Upper lobe of left lung (tissue), 4 donors: ENCODE results near the gene TFF3.

Source experiments
- CTCF ChIP-seq, 6 experiments: fragments of 450-650 bp in 4 of 6; fragments of 200-600 bp in 2 of 6; sonication (generic) in 2 of 6; IDR thresholded peaks; one replicate each; pipeline ENCODE4 v1.5.1; 2016 to 2019; ENCODE audit warnings: antibody characterized with exemption in 6 of 6
- EP300 ChIP-seq, 4 donors: sonication (generic); formaldehyde crosslinking; IDR thresholded peaks; one replicate each; pipeline ENCODE4 v1.5.1; 2017; ENCODE audit warnings: antibody characterized with exemption in 4 of 4, control low read depth in 2 of 4

- TF ChIP-seq CTCF (IDR thresholded peaks at IDR 0.05) (no peak), EP300 (IDR thresholded peaks at IDR 0.05) (no peak)
Observed at GRCh38 chr21:42303443-42303842, 11.8 kb downstream of the TFF3 start.
